ENCODE results near the gene MIPEP.

DNA sequence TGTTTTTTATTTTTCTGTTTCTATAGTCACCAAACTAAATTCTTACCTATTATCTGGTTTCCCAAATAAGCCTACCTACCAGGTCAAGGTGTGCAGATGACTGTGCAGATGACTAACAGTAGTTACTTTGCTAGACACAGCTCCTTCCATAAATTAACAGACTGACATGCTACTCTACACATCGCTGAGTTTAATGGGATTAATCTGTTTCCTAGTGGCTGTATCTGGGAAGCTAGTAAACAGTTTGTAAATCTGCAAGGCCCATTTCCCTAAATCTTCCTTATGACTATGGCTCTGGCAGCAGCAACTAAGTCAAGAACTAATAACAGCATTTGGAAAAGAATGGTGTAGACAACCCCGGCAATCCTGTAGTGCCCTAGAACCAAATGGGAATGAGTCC lies 27.9 kb downstream of the MIPEP start:
- TF ChIP-seq, protein P1, sequence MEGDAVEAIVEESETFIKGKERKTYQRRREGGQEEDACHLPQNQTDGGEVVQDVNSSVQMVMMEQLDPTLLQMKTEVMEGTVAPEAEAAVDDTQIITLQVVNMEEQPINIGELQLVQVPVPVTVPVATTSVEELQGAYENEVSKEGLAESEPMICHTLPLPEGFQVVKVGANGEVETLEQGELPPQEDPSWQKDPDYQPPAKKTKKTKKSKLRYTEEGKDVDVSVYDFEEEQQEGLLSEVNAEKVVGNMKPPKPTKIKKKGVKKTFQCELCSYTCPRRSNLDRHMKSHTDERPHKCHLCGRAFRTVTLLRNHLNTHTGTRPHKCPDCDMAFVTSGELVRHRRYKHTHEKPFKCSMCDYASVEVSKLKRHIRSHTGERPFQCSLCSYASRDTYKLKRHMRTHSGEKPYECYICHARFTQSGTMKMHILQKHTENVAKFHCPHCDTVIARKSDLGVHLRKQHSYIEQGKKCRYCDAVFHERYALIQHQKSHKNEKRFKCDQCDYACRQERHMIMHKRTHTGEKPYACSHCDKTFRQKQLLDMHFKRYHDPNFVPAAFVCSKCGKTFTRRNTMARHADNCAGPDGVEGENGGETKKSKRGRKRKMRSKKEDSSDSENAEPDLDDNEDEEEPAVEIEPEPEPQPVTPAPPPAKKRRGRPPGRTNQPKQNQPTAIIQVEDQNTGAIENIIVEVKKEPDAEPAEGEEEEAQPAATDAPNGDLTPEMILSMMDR (IDR thresholded peaks at IDR 0.05): no peak
- TF ChIP-seq POLR2A (IDR thresholded peaks at IDR 0.05; ENCODE audit: low read depth) (no peak), EP300 (IDR thresholded peaks at IDR 0.05) (no peak), POLR2AphosphoS5 (IDR thresholded peaks at IDR 0.05) (no peak)
